H54 (cell line): ENCODE measurements around the gene ST3GAL4.

ENCODE experiments used
- DNase-seq: peaks from one replicate; pipeline ENCODE4 v3.0.0; 2011; ENCODE audit warnings: low spot score, mixed read lengths; ENCODE audit not compliant: insufficient read length
- FAIRE-seq: peaks from 3 replicates; lab custom pipeline; 2011; peaks lifted over from hg19 to GRCh38; lab: Jason Lieb, UNC
- POLR2A ChIP-seq: IDR thresholded peaks from 2 replicates; pipeline ENCODE4 v1.6.1; 2011; ENCODE audit warnings: low read depth, mild to moderate bottlenecking, low read length

Gene ST3GAL4

DNA sequence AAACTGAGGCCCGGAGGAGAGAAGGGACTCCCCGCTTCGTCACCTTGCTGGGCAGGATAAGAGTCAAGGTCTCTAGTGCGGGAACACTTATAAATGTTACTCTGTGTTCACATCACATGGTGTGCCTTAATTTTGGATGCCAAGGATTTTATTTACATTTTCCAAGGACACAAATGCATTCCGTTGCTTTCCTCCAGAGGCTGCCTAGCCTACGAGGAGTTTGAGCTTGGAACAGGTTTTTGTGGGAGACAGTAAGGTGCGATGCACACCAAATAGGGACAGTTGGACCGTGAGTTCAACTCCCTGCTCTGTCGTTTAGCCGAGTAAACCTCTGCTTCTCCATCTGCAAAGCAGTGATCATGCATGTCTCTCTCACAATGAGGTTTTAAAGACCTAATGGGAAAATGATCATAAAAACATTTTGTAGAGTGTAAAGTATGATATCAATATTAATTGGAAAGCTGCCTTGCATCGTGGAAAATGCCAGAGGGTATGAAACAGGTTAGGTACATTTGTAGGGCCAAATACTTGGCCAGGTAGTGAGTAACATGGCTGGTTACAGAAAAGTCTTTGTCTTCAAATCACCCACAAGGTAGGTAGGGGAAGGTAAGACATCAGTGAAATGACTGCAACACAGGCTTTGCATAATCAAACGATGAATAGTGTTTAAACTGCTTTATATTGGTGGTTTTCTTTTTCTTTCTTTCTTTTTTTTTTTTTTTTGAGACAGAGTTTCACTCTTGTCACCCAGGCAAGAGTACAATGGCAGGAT is 61.8 kb downstream of the ST3GAL4 start:
- DNase-seq, result no peak
- TF ChIP-seq POLR2A, result no peak
- no peak for FAIRE-seq

DNA sequence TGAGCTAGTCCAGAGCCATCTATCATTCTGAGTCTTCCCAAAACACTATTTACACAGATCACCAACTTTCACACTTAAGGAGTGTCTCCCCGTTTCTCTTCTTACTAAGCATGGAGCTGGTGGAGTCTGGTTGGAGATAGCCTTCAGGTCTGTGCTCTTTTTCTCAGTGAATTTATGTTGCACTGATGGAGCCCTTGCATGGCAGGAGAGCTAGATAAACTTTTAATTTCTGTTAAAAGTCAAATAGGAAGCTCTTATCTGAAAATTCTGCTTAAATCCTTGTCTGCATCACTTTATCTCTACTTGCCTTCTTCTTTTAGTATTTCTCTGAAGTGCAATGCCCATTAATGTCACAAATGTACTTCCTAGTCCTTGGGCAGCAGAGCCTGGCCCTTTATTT is 63.4 kb downstream of the ST3GAL4 start:
- FAIRE-seq, result no peak
- TF ChIP-seq POLR2A, result no peak

DNA sequence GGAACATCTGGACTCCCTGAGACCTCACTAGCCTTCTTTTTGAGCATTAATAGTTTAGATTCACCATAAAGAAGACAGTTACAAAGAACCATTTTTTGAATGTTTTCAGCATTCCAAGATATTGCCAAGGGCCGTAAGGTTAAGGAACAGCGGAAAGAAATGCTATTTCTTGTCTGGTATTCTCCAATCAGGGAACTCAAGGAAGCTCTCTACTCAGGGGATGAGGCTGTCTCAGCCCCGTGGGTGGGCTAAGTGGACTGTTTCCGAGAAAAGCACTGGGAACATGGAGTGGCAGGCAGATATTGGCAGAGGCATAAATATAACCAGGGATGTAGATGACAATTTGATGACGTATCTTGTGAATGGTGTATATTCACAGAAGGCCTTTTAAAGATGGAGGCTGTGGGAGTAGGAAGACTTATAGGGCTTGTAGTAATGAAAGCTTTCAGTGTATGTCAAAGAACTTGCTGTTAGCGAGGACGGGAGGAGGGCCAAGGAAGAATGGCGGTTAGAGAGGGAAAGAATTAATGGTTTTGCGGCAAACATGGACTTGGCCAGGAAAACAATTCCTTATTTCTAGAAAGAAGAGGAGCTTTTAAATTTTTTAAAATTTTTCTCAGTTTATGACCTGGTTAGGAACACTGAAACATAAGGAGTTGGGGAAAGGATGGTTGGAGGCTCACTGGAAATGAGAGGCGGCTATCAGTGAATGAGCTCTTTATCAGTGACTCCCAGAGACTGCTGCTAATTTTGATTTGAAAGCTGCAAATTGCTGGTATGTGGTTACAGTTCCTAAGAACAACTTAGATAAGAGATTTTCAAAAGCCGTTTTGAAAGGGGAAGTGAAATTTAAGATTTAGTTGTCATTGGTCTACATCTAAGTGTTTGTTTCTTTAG is 64.6 kb downstream of the ST3GAL4 start:
- FAIRE-seq (no peak), DNase-seq (no peak)
- TF ChIP-seq POLR2A, result no peak

More for the DNA sequence above, 63.4 kb downstream of the ST3GAL4 start:
- DNase-seq, result no peak

DNA sequence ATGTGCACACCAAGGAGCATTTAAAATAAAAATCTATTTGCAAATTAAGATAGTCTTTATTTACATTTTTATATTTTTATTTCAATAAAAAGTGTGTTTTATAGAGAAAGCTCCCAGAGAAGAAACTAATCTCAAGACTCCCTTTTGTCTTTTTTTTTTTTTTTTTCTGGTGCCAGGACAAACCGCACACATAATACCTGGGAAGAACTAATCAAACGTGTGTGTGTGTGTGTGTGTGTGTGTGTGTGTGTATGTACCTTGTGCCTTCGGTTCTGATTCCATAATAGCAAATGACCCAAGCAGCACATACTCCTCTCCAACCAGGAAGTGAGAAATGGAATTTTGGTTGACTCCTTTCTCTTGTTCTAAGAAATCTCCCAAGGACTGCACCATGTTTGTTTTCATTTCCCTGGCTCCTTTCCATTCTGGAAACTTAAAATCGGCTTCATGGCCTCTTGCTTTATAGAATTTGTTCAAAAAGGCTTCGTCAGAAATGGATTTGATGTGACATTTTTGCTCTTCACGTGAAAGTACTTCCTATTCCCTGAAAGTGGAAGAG is 65.3 kb downstream of the ST3GAL4 start:
- FAIRE-seq (no peak), DNase-seq (no peak)
- TF ChIP-seq POLR2A, result no peak

DNA sequence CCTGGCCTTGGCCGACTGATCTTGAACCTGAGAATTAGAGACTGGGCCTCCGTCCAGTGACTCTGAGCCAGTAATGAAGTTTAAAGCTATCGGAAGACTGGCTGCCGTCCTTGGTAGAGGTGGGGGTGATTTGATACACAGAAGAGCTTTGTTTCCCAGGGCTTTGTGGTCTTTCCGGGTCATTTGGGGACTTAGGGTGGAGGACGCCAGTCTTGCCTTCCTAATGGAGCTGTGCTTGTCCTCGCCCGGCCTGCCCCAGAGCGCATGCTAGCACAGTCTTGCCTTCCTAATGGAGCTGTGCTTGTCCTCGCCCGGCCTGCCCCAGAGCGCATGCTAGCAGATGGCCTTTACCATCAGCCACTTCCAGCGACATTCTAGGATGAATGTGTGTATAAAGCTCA is 65.8 kb downstream of the ST3GAL4 start:
- TF ChIP-seq POLR2A, result no peak
- FAIRE-seq (no peak), DNase-seq (no peak)

DNA sequence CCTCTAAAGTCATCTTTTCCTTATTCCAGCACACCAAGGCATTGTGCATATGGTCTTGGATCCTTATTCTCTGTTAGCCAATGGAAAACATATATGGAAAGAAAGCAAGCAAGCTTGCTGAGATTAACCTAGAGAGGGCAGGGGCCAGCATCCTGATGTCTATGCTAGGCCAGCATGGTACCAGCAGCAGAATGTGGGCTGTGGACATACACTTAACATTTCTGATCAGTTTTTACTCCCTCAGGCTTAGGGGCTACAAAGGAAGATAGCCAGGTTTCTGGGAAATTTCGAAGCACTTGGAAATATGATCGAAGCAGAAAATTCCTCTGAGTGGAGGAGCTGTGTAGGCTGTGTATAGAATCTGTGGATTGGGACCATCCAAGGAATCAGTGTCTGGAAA is 67.0 kb downstream of the ST3GAL4 start:
- TF ChIP-seq POLR2A, result no peak
- no peak for FAIRE-seq
- no peak for DNase-seq

DNA sequence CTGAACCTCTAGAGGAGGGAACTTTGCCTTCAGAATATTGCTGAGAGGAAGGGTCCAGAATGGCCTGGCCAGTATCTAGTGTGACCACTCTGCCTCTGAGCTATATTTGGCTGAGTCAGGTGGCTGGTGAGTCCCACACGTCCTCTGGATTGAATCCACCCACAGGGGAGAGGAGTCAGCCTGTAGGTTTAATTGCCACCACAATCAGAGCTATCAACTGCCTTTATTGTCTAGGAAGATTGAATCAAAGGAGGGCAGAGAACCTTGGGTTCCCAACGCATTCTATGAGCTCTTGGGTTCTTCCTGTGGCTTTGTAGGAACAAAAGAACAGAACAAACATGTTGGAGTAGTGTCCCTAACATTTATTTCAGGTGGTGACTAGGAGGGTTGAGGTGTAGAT is 67.7 kb downstream of the ST3GAL4 start:
- TF ChIP-seq POLR2A, result no peak
- FAIRE-seq, result no peak
- DNase-seq, result no peak

DNA sequence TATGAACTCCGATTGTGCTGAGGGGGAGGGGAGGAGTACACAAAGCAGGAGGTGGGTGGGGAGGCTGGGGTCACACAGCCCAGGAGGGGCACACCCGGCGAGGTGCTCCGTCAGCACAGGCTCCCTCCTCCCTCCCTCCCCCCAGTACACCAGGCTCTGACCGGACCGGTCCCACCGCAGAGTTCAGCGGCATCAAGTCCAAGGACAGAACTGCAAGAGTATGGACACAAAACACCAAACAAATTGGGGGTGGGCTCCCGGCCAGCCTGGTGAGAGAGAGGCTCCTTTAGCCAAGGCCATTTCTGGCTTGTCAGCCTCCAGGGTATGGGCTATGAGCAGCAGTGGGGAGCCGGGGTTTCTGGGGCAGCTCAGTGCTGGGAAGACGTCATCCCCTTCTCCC is 68.3 kb downstream of the ST3GAL4 start:
- FAIRE-seq, result no peak
- DNase-seq, result no peak
- TF ChIP-seq POLR2A, result no peak

DNA sequence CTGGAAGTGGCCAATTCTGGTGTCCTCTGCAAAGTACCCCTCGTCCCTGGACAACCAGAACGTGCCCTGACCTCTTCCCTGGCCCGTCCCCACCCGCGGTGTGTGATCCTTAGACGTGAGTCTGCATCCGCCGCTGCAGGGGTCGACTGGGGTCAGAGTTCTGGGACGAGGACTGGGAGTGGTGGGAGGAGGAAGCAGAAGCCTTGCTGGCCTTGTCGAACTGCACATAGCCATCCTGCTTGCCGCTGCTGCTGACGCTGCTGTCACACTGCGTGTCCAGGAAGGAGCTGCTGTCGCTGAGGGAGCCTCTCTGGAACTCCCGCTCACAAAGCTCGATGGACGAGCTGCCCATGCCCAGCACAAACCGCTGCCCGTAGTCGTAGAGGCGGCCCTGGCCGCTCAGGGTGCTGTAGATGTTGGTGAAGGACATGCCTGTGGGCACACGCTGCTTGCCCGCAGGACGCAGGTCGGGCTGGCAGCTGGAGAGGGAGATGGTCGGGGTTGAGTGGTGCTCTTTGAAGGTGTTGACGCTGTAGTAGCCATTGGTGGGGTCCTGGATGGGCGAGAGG is 69.1 kb downstream of the ST3GAL4 start:
- TF ChIP-seq POLR2A, result no peak
- no peak for FAIRE-seq

DNA sequence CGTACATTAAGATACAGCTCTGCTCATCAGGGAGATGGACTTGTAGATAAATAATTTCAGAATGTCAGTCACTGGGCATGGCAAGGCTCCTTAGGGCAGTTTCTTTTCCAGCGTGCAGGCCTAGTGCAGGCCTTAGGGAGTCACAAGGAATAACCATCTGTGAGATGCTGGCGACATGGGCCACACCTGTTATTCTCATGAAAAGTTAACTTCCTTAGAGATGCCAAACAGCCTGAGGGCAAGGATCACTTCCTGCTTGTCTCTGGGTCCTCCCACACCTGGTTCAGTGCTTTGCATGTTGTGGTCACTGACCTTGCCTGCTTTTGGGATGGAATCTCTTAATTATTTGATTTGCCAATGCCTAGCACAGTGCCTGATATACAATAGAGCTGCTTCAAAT is 70.6 kb downstream of the ST3GAL4 start:
- no peak for DNase-seq
- no peak for FAIRE-seq

More for the DNA sequence above, 69.1 kb downstream of the ST3GAL4 start:
- DNase-seq, result no peak

DNA sequence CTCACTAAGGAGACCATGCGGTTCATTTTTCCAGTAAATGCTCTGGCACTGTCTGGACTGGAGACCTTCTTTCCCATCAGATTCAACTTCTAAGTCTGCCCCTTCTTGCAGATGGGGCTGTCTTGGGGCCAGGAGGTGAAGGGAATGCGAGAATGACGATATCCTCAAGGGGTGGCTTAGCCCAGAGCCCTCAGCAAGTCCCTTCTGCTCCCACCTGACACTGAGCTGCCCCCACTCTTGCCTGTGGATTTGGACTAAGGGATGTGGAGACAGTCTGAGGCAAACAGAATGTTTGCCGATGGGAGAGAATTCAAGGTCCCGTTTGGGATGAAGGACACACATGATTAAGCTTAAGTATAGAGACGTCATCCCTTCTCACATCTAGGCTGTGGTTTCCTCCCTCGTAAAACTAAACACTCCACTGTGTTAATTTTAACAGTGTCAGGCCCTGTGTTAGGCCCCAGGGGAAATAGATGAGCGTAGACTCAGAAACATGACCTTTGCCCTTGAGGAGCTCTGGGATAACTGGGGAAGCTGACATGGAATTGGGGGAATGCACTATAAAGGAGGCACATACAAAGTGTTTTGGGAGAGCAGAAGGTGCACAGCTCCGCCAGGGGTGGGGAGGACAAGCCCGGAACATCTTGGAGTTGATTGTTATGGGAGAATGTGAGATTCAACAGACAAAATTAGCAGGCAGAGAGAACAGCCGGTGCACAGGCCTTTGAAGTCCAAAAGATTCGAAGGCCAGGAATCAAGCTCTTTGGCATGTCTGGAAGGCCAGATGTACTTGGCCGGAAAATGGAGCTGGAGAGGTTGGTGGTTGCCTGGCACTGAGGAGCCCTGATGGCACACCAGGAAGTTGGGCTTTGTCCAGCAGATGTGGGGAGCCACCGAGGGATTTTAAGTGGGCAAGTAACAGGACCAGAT is 71.6 kb downstream of the ST3GAL4 start:
- FAIRE-seq, result no peak
- no peak for DNase-seq
- TF ChIP-seq POLR2A, result no peak

More for the DNA sequence above, 70.6 kb downstream of the ST3GAL4 start:
- TF ChIP-seq POLR2A, result no peak

DNA sequence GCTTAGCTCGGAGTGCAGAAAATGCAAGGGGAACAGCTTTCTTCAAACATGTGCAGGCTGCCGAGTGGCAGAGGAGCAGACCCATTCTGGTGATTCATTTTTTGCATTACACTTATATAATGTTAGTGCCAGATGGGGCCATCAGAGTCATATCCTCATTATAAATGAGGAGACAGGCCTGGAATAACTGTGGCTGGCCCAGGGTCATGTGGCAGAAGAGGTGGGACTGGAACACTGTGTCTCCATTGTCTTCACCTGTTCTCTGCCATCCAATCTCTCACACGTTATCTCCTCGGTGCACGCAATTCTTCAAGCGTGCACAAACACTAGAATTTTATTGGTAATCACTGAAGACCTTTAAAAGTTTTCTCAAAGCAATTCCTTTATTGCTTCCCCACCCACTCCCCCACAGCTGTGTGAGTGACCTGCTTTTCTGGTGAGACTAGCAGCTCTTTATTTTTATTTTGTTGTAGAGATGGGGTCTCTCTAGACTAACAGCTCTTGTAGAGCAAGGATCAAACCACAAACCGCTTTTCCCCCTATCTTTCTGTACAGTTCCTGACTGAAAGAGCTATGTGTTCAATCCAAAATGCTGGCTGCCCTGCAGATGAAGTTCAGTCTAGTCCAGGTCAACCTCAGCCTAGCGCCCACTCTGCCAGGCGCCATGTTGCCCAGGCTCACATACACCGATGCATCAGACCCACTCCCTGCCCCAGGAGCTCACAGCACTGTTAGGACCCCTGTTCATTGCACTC is 75.3 kb downstream of the ST3GAL4 start:
- DNase-seq, result no peak

More for the DNA sequence above, 75.3 kb downstream of the ST3GAL4 start:
- no peak for TF ChIP-seq POLR2A
- no peak for FAIRE-seq
